ENCODE data around the gene PRLR.

PRLR gene

GRCh38 chr5:35026941-35027340 is 203.3 kb downstream of the PRLR start:
- DNase-seq = no peak

GRCh38 chr5:35026280-35026840 is 203.9 kb downstream of the PRLR start:
- peak; percentile 21 for DNase-seq

- no peak for DNase-seq
Measured at GRCh38 chr5:35024911-35025510, 205.3 kb downstream of the PRLR start.

- no peak for DNase-seq
Measured at GRCh38 chr5:35023391-35024178, 206.7 kb downstream of the PRLR start.

GRCh38 chr5:35016174-35017051 is 213.9 kb downstream of the PRLR start:
- no peak for DNase-seq

- no peak for DNase-seq
Measured at GRCh38 chr5:35015063-35015462, 215.2 kb downstream of the PRLR start.

GRCh38 chr5:35012796-35013195 is 217.5 kb downstream of the PRLR start:
- DNase-seq = no peak

GRCh38 chr5:35012365-35012764 is 217.9 kb downstream of the PRLR start:
- DNase-seq = no peak

- no peak for DNase-seq
Measured at GRCh38 chr5:35010676-35011075, 219.6 kb downstream of the PRLR start.

- no peak for DNase-seq
Measured at GRCh38 chr5:35009657-35010056, 220.6 kb downstream of the PRLR start.

- no peak for DNase-seq
Measured at GRCh38 chr5:35009019-35009418, 221.3 kb downstream of the PRLR start.

- no peak for DNase-seq
Measured at GRCh38 chr5:35004771-35005170, 225.5 kb downstream of the PRLR start.

GRCh38 chr5:35004200-35004599 is 226.1 kb downstream of the PRLR start:
- DNase-seq = no peak

- DNase-seq = peak; percentile 11
Measured at GRCh38 chr5:35003018-35003957, 227.0 kb downstream of the PRLR start.

GRCh38 chr5:35002459-35002858 is 227.8 kb downstream of the PRLR start:
- DNase-seq = no peak

GRCh38 chr5:35001842-35002241 is 228.4 kb downstream of the PRLR start:
- no peak for DNase-seq

Data from DMS79 treated with DMSO at 0.1 percent for 48 hours (cell line).